Germinal center (tissue), 1 donor: ENCODE measurements around the gene TRAPPC13.
"Not testable (repeated sequence)": the region's sequence is repeated elsewhere in the genome, so short reads cannot be mapped to it uniquely, and the experiment has no call there.

ENCODE experiments used
- DNase-seq: peaks from one replicate; pipeline ENCODE4 v3.0.0; 2012; ENCODE audit warnings: mixed read lengths, low spot score

Gene TRAPPC13

GRCh38 chr5:65624571-65625555 lies at the start of gene TRAPPC13, which contains the start of gene SHLD3:
Gene TRAPPC13 (plus strand): TSS chr5:65625027. CDS start chr5:65625061, 34 bp downstream.
Gene SHLD3 (plus strand): TSS chr5:65625027. CDS start chr5:65629588, 4,561 bp downstream.
- peak; percentile 77 for DNase-seq

DNA sequence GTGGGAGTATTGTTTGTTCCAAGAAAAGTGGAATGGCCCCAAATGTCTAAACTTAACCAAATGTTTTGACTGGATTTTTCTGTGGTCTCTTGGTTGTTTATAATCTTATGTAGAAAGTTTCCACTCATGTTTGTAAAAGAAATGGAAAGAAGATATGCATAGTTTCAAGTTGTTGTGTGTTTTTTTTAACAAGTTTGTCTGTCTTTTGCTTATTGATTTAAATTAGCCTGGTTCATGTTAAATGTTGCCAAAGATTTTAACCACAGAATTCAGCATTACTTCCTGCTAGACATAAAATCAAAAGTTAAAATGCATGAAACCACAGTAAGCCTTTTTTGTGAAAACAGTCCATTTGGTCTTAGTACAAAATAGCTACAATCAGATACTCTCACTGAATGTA lies 47.7 kb upstream of the TRAPPC13 start:
- no peak for DNase-seq

DNA sequence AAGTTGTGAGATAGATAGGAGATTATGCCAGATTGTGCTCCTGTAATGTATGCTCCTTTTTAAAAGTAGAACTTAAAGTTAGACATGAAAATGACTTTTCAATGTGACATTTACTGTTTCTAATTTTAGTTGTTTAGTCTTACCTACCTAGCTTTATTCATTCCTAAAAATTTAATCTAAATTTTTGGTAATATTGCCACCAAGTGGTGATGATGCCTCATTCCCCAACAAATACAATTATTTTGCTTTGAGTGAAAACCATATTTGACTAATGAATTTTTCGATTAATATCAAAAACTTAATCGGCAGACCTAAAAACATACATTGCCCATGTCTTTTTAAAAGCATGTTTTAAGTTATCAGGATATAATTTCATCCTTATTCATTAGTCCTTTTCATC lies 36.1 kb upstream of the TRAPPC13 start:
- no peak for DNase-seq

GRCh38 chr5:65601761-65602160 lies 23.1 kb upstream of the TRAPPC13 start:
- DNase-seq, result not testable (repeated sequence)

GRCh38 chr5:65611524-65611923 lies 13.3 kb upstream of the TRAPPC13 start:
- no peak for DNase-seq

DNA sequence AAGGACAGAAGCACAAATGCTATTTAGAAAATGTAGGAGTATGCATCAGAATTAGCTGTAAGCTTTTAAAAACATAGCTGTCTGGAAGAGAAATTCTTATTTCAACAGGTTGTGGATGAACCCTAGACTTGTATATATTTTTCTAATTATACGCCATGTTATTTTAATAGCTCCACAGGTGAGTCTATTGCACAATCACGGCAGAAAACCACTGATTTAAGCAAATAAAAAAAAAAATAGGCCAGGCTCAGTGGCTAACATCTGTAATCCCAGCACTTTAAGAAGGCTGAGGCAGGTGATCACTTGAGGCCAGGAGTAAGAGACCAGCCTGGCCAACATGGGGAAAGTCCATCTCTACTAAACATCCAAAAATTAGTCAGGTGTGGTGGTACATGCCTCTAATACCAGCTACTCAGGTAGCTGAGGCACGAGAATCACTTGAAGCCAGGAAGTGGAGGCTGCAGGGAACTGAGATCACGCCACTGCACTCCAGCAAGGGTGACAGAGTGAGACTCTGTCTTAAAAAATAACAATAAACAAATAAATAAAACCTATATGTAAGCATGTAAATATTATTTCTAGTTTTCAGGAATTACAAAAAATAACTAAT lies 12.4 kb upstream of the TRAPPC13 start:
- no peak for DNase-seq

GRCh38 chr5:65620021-65620420 lies 4.8 kb upstream of the TRAPPC13 start:
- DNase-seq, result no peak

DNA sequence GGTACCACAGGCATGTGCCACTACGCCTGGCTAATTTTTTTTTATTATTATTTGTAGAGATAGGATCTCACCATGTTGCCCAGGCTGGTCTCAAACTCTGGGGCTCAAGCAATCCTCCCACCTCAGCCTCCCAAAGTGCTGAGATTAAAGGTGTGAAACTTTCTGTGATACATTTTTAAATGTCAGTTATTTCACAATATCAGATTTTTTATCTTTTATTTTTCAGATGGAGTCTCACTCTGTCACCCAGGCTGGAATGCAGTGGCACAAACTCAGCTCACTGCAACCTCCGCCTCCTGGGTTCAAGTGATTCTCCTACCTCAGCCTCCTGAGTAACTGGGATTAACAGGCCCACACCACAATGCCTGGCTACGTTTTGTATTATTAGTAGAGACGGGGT lies 2.9 kb upstream of the TRAPPC13 start:
- DNase-seq, result not testable (repeated sequence)

GRCh38 chr5:65623482-65623881 lies 1.3 kb upstream of the TRAPPC13 start:
- DNase-seq, result no peak

DNA sequence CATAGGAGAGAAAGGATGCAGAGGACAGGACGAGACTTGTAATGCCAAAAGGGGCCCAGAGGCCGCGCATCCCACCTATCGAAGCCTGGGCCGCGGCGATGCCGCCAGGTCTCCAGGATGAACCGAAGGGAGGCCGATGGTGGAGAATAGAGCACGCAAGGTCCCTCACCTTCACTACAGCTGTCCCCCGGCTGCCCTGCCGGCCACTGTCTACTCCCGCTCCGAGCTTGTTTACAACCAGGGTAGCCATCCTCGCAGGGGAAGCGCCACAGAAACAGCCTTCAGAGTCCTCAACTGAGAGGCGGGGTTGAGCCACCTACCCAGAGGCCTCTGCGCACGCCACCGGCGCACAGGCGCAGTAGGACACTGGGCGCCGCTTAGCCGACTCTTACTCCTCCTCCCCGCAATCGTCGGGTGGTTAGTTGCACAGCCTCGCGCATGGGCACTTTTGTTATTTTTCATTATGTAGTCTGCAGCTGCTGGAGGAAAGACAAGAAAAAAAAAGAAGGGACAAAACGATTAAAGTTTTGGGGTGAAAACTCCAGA lies 729 bp upstream of the TRAPPC13 start, which contains the start of gene TRIM23:
Gene TRIM23, minus strand, starts transcription at position 309 of the 546 bp plus-strand sequence. Its CDS starts 59 bp downstream, at position 250.
- peak; percentile 87 for DNase-seq

- DNase-seq, result no peak
Measured at GRCh38 chr5:65625743-65626142, 916 bp downstream of the TRAPPC13 start.

- no peak for DNase-seq
Measured at GRCh38 chr5:65630981-65631380, 6.2 kb downstream of the TRAPPC13 start.

DNA sequence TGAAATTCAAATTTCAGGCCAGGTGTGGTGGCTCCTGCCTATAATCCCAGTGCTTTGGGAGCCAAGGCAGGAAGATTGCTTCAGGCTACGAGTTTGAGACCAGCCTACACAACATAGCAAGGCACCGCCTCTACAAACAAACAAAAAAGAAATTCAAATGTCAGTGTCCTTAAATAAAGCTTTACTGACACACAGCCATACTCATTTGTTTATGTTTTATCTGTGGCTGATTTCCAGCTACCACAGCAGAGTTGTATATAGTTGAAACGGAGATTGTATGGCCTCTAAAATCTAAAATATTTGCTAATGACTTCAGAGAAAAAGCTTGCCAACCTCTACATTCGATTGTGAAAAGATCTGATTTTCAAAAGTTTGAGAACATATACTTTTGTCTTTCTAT lies 15.4 kb downstream of the TRAPPC13 start:
- DNase-seq, result no peak

DNA sequence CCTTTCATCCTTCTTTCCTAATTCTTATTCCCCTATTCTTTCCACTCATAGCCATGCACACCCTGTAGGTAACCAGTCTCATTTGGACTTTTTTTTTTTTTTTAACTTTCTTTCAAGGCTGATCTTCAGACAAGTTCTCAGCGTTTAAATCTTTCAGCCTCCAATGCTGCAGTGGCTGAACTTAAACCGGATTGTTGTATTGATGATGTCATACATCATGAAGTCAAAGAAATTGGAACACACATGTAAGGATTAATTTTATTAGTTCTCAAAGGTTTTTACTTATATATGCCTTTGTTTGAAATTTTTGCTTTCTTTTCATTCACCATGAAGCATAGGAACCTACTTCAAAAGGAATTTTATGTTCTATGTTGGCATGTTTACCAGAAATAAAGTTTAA lies 22.1 kb downstream of the TRAPPC13 start:
- no peak for DNase-seq

- DNase-seq, result no peak
Measured at GRCh38 chr5:65647941-65648340, 23.1 kb downstream of the TRAPPC13 start.

GRCh38 chr5:65651144-65651543 lies 26.3 kb downstream of the TRAPPC13 start:
- DNase-seq, result no peak

DNA sequence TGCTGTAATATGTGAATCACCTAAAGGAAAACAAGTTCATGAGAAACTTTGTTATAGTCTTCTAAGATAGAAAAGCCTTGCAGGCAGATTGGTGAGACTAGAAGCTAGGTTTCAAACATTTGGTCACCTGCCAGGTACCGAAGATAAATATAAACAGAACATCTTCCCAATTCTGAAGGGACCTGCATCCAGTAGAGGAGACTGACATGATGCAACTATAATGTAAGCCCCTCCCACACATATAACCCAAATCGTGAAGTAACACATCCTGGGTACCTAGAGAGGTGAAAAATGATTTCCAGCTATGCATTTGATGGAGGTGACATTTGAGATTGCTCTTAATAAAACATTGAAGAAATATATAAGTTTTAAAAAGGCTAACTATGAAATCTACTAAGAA lies 29.9 kb downstream of the TRAPPC13 start:
- no peak for DNase-seq

DNA sequence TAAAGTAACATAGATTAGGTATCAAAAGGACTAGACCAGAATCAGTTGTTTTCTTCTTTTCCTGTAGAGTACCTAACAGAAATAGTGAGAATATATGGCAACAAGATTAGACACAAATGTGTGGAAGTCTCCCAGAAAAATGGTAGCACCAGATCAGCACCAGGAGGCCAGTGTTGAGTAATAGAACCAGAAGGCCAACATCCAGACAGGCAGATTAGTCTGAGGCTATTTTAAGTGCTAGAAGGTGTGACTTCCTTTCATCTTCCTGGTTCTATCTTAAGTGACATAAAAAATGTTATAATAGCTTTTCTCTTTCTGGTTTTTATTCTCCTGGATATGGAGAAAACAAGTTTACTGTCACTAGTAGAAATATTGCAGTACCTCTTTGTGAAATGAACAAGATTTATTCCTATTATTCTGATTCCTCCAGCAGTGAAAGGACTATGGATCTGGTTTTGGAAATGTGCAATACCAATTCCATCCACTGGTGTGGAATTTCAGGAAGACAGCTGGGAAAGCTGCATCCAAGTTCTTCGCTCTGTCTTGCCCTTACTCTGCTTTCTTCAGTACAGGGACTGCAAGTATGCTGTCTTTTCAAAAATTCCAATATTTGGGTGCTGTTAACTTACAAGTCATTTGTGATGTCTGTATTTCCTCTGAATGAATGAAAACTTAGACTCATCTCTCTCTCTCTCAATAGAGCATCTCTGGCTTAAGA lies 39.1 kb downstream of the TRAPPC13 start:
- no peak for DNase-seq

DNA sequence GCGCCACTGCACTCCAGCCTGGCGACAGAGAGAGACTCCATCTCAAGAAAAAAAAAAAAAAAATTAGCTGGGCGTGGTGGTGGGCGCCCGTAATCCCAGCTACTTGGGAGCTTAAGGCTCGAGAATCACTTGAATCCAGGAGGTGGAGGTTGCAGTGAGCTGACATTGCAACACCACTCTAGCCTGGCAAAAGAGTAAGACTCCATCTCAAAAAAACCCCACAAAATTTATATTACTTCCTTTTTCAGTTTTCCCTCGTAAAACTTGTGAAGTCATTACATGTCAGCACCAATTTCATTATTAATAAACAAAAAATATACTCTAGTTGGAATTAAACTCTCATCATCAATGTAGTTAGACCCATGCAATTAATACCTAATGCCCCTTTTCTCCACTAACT lies 43.9 kb downstream of the TRAPPC13 start:
- no peak for DNase-seq

DNA sequence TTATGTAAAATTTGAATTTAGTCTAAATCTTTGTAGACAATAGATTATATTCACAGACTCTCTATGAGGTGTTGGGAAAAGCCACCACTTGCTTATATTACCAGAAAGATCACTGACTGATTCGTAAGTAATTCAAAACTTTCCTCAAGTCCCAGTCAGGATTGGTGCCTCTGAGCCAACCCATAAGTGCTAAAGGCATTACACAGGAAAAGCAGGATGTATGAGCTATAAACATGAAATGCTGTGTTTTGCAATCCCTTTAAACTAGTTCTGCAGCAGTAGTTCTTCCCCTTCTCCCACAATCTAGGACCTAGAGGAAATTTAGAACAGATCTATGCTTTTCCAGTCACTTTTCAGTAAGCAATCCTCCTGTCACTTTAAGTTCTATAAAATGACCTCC lies 48.0 kb downstream of the TRAPPC13 start:
- DNase-seq, result no peak

DNA sequence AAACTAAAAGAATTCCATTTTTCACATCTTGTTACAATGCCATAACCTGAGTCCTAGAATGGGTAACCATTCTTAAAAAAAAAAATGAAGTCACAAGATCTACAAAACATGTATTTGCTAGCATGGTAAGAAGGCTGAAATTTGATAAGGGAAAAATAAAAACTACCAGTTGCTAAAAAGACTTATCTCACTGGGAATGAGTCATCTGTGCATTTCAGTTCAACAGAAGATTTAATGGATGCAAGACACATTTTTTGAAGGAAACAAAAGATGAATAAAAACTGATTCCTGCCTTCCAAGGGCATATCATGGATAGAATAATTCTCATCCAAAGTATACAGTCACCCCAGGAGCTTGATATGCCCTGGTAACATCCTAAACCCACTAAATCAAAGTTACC lies 49.9 kb downstream of the TRAPPC13 start:
- DNase-seq, result no peak

GRCh38 chr5:65676056-65676455 lies 51.2 kb downstream of the TRAPPC13 start:
- not testable (repeated sequence) for DNase-seq
